Kidney epithelial cell (primary cell): ENCODE data around the gene IGF2BP2. TPM values are rescaled to one million over a fixed set of nuclear protein-coding genes. Genes with fewer than 3 reads are reported as not detected.
A peak's percentile ranks its signal among the peaks of the same experiment; 100 is the strongest.
"Not testable (repeated sequence)": the region's sequence is repeated elsewhere in the genome, so short reads cannot be mapped to it uniquely, and the experiment has no call there.

ENCODE experiments used
- DNase-seq: peaks from one replicate; pipeline ENCODE4 v3.0.0-alpha.2; 2010; ENCODE audit warnings: low read depth
- H3K27me3 ChIP-seq: 2 replicates; pipeline ENCODE4 v1.6.0; 2011; ENCODE audit warnings: low read length; ENCODE audit not compliant: control insufficient read depth, insufficient read depth
- H3K36me3 ChIP-seq: 2 replicates; pipeline ENCODE4 v1.5.1; 2011; ENCODE audit warnings: low read length; ENCODE audit not compliant: control insufficient read depth, insufficient read depth
- H3K4me3 ChIP-seq: 2 replicates; pipeline ENCODE4 v1.5.1; 2011; ENCODE audit warnings: low read depth, mild to moderate bottlenecking, control low read depth, low read length
- total RNA-seq: library from RNA; depleted of rRNA; stranded (reverse); fragments of >200 nt; gene quantifications from 2 replicates; pipeline ENCODE4 v1.2.3, GENCODE V29; 2015
- TF ChIP-seq, protein P1 (sequence below): IDR thresholded peaks from 2 replicates; pipeline ENCODE4 v1.5.1; 2011; ENCODE audit warnings: mild to moderate bottlenecking, moderate library complexity, low read length, control low read depth, inconsistent platforms; ENCODE audit not compliant: insufficient read depth, poor library complexity, severe bottlenecking

The IGF2BP2 gene
- total RNA-seq, 1 donor from 2014 or later, result 77.0 TPM

- DNase-seq, result no peak
- Histone ChIP-seq H3K4me3 (no peak overlapping the region), H3K36me3 (peaks cover 5% of the 10 kb centered on the region), H3K27me3 (no peaks in the 10 kb centered on the region)
- TF ChIP-seq, protein P1, sequence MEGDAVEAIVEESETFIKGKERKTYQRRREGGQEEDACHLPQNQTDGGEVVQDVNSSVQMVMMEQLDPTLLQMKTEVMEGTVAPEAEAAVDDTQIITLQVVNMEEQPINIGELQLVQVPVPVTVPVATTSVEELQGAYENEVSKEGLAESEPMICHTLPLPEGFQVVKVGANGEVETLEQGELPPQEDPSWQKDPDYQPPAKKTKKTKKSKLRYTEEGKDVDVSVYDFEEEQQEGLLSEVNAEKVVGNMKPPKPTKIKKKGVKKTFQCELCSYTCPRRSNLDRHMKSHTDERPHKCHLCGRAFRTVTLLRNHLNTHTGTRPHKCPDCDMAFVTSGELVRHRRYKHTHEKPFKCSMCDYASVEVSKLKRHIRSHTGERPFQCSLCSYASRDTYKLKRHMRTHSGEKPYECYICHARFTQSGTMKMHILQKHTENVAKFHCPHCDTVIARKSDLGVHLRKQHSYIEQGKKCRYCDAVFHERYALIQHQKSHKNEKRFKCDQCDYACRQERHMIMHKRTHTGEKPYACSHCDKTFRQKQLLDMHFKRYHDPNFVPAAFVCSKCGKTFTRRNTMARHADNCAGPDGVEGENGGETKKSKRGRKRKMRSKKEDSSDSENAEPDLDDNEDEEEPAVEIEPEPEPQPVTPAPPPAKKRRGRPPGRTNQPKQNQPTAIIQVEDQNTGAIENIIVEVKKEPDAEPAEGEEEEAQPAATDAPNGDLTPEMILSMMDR, result peak; percentile 77
Observed at GRCh38 chr3:185677146-185677829, 147.6 kb downstream of the IGF2BP2 start.

- TF ChIP-seq, protein P1, result no peak
- peaks cover 2% of the 10 kb centered on the region for H3K36me3 ChIP-seq
- H3K27me3 ChIP-seq, result no peaks in the 10 kb centered on the region
- no peak for DNase-seq
- no peak overlapping the region for H3K4me3 ChIP-seq
Observed at GRCh38 chr3:185667574-185667973, 157.3 kb downstream of the IGF2BP2 start.

DNA sequence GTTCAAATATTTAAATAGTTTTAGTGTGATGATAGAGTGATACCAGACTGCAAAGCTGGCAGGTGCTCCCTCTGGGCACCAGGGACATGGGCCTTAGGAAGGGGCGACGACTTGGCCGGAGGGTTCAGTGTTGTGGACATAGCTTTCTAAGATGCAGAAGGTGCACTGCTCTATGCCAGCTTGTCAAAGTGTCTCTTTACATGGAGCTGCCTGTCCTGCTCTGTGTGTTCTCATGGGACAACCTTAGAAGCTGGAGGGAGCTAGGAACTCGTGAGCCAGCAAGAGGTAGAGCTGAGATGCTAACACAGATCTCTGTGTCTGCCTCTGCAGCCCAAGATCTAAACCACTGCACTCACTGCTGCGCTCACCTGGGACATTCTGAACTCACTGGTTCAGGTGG, 160.9 kb downstream of the IGF2BP2 start:
- Histone ChIP-seq H3K36me3 (peaks cover 2% of the 10 kb centered on the region), H3K27me3 (no peaks in the 10 kb centered on the region), H3K4me3 (no peak overlapping the region)
- DNase-seq, result no peak
- TF ChIP-seq, protein P1, result no peak

DNA sequence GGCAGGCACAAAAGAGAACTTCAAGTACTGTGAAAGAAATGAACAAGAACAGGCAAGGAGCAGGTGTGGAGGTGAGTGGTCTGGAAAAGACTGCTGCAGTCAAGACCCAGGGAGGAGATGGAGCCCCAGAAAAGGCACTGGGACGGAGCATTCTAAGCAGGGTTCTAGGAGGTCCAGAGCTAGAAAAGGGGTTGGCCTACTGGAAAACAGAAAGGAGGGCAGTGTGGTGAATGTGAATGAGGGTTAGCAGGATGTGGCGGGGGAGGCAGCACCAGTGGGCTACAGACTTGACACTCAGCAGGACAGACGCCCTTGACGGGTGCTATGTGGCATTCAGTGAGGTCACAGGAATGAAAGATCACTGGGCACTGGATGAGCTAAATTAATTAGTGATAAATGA, 163.1 kb downstream of the IGF2BP2 start:
- no peak for DNase-seq
- H3K36me3 ChIP-seq, result peaks cover 5% of the 10 kb centered on the region
- H3K27me3 ChIP-seq, result no peaks in the 10 kb centered on the region
- TF ChIP-seq, protein P1, result no peak
- no peak overlapping the region for H3K4me3 ChIP-seq

GRCh38 chr3:185661296-185661695, 163.5 kb downstream of the IGF2BP2 start:
- not testable (repeated sequence) for H3K36me3 ChIP-seq, H3K27me3 ChIP-seq, H3K4me3 ChIP-seq, DNase-seq

GRCh38 chr3:185659942-185660921, 164.6 kb downstream of the IGF2BP2 start:
- no peak for DNase-seq
- Histone ChIP-seq H3K36me3 (peaks cover 5% of the 10 kb centered on the region), H3K27me3 (no peaks in the 10 kb centered on the region), H3K4me3 (no peak overlapping the region)
- TF ChIP-seq, protein P1, result peak; percentile 96
